Measurements from ENCODE around the gene CBY3. TPM values are rescaled to one million over a fixed set of nuclear protein-coding genes. Genes with fewer than 3 reads are reported as not detected.

CBY3 gene
- total and polyA plus RNA-seq, 2 of the 13 experiments (the other 11 are each of a cell fraction or from before 2014, with no cell fraction given): not detected

DNA sequence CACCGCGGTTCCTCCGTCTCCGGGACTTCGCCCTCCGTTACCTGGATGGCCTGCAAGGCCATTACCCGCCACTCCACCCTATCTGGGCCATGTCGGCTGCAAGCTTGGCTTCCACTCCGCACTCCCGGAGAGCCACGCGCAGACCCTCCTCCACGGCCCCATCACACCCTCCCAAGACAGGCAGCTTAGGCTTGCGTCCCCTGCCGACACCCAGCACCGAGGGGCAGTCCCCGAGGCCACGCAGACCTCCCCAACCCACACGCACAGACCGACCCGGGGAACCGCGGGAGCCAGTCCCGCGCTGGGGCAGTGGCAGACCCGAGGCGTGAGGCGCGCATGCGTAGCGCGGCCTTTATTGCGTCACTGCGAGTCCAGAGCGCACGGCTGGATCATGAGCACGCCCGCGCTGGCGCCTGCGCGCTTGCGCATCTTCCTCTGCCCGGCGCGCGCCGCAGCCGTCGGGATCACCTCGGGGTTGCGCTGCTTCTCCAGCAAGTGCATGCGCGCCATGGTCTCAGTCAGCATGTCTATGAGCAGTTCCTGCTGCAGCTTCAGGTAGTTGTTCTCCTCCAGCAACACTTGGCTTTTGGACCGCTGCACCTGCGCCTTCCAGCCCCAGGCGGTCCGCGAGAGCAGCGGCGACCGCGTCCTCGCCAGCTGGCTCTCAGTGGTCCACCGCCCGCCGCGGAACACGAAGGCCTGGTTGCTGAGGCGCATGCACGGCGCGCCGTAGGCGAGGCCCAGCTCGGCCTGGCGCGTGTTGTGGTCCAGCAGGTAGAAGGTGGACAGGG, 2.4 kb downstream of the CBY3 start (continued):
- no peak for TF ChIP-seq ZNF569 (CRISPR knock-in tag; IDR thresholded peaks at IDR 0.05; ENCODE audit: borderline replicate concordance)
- peak; percentile 88 for TF ChIP-seq SAP130 (CRISPR knock-in tag; IDR thresholded peaks at IDR 0.05; ENCODE audit: low read depth)
- no peak for TF ChIP-seq POLR2AphosphoS2 (IDR thresholded peaks at IDR 0.05; ENCODE audit: low read depth, low read length)
- TF ChIP-seq ZNF546 (CRISPR knock-in tag; conservative IDR thresholded peaks at IDR 0.05): peak; percentile 97
- no peak; the same call in 1 of the 2 replicates for TF ChIP-seq NAIF1 (CRISPR knock-in tag; IDR thresholded peaks at IDR 0.05; ENCODE audit: borderline replicate concordance)
- TF ChIP-seq TCF7L2 (IDR thresholded peaks at IDR 0.05; ENCODE audit: low read depth, low read length): no peak
- peak; percentile 39; the same call in 1 of the 2 replicates for TF ChIP-seq HNF4G (IDR thresholded peaks at IDR 0.05; ENCODE audit: borderline replicate concordance, low read depth, low read length)
- peak; percentile 82 for TF ChIP-seq HNF4G (CRISPR knock-in tag; IDR thresholded peaks at IDR 0.05; ENCODE audit: borderline replicate concordance, low read depth)
- peak; percentile 1 for TF ChIP-seq PCBP2 (optimal IDR thresholded peaks at IDR 0.05; ENCODE audit: low read depth, low read length, poor library complexity, severe bottlenecking)
- TF ChIP-seq, protein P1, sequence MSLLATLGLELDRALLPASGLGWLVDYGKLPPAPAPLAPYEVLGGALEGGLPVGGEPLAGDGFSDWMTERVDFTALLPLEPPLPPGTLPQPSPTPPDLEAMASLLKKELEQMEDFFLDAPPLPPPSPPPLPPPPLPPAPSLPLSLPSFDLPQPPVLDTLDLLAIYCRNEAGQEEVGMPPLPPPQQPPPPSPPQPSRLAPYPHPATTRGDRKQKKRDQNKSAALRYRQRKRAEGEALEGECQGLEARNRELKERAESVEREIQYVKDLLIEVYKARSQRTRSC (CRISPR knock-in tag; IDR thresholded peaks at IDR 0.05; ENCODE audit: low read depth): peak; percentile 88; the same call in 1 of the 2 replicates
- peak; percentile 75; the same call in 1 of the 2 replicates for TF ChIP-seq REPIN1 (CRISPR knock-in tag; IDR thresholded peaks at IDR 0.05; ENCODE audit: borderline replicate concordance, low read depth)
- TF ChIP-seq, protein P2, sequence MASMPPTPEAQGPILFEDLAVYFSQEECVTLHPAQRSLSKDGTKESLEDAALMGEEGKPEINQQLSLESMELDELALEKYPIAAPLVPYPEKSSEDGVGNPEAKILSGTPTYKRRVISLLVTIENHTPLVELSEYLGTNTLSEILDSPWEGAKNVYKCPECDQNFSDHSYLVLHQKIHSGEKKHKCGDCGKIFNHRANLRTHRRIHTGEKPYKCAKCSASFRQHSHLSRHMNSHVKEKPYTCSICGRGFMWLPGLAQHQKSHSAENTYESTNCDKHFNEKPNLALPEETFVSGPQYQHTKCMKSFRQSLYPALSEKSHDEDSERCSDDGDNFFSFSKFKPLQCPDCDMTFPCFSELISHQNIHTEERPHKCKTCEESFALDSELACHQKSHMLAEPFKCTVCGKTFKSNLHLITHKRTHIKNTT (CRISPR knock-in tag; IDR thresholded peaks at IDR 0.05): no peak
- TF ChIP-seq HNF4A (CRISPR knock-in tag; IDR thresholded peaks at IDR 0.05): peak; percentile 66; the same call in 1 of the 2 replicates
- TF ChIP-seq ZMYM4 (CRISPR knock-in tag; IDR thresholded peaks at IDR 0.05): peak; percentile 79
- TF ChIP-seq, protein P3, sequence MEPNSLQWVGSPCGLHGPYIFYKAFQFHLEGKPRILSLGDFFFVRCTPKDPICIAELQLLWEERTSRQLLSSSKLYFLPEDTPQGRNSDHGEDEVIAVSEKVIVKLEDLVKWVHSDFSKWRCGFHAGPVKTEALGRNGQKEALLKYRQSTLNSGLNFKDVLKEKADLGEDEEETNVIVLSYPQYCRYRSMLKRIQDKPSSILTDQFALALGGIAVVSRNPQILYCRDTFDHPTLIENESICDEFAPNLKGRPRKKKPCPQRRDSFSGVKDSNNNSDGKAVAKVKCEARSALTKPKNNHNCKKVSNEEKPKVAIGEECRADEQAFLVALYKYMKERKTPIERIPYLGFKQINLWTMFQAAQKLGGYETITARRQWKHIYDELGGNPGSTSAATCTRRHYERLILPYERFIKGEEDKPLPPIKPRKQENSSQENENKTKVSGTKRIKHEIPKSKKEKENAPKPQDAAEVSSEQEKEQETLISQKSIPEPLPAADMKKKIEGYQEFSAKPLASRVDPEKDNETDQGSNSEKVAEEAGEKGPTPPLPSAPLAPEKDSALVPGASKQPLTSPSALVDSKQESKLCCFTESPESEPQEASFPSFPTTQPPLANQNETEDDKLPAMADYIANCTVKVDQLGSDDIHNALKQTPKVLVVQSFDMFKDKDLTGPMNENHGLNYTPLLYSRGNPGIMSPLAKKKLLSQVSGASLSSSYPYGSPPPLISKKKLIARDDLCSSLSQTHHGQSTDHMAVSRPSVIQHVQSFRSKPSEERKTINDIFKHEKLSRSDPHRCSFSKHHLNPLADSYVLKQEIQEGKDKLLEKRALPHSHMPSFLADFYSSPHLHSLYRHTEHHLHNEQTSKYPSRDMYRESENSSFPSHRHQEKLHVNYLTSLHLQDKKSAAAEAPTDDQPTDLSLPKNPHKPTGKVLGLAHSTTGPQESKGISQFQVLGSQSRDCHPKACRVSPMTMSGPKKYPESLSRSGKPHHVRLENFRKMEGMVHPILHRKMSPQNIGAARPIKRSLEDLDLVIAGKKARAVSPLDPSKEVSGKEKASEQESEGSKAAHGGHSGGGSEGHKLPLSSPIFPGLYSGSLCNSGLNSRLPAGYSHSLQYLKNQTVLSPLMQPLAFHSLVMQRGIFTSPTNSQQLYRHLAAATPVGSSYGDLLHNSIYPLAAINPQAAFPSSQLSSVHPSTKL (CRISPR knock-in tag; IDR thresholded peaks at IDR 0.05): peak; percentile 54; the same call in 1 of the 2 replicates
- TF ChIP-seq MTF2 (CRISPR knock-in tag; IDR thresholded peaks at IDR 0.05; ENCODE audit: borderline replicate concordance): 0 out of 2 replicates have a peak, but pooled peaks have one; percentile 58
- TF ChIP-seq, protein P4, sequence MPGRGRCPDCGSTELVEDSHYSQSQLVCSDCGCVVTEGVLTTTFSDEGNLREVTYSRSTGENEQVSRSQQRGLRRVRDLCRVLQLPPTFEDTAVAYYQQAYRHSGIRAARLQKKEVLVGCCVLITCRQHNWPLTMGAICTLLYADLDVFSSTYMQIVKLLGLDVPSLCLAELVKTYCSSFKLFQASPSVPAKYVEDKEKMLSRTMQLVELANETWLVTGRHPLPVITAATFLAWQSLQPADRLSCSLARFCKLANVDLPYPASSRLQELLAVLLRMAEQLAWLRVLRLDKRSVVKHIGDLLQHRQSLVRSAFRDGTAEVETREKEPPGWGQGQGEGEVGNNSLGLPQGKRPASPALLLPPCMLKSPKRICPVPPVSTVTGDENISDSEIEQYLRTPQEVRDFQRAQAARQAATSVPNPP (CRISPR knock-in tag; IDR thresholded peaks at IDR 0.05): no peak
- TF ChIP-seq DMAP1 (CRISPR knock-in tag; IDR thresholded peaks at IDR 0.05): peak; percentile 89
- no peak for TF ChIP-seq PLRG1 (conservative IDR thresholded peaks at IDR 0.05)
- peak; percentile 92 for TF ChIP-seq ZNF780A (CRISPR knock-in tag; IDR thresholded peaks at IDR 0.05)
- TF ChIP-seq POLR2AphosphoS5 (IDR thresholded peaks at IDR 0.05; ENCODE audit: low read depth, low read length): peak; percentile 99
- peak; percentile 30 for TF ChIP-seq IKZF4 (CRISPR knock-in tag; IDR thresholded peaks at IDR 0.05; ENCODE audit: borderline replicate concordance, low read depth, not compliant biosample characterization)

All from HepG2 (cell line).